Fibroblast of pulmonary artery (primary cell): ENCODE data around the gene NSUN4.

ENCODE experiments used
- DNase-seq: peaks from one replicate; pipeline ENCODE4 v3.0.0-alpha.2; 2010; ENCODE audit warnings: low read depth
- H3K4me3 ChIP-seq: replicated peaks from 2 replicates; pipeline ENCODE4 v1.5.1; 2011; ENCODE audit warnings: low read depth, mild to moderate bottlenecking, control low read depth, low read length, moderate library complexity
- TF ChIP-seq, protein P1 (sequence below): IDR thresholded peaks from 2 replicates; pipeline ENCODE4 v1.5.1; 2011; ENCODE audit warnings: mild to moderate bottlenecking, control low read depth, low read length, inconsistent platforms; ENCODE audit errors: missing control alignments

NSUN4 gene

DNA sequence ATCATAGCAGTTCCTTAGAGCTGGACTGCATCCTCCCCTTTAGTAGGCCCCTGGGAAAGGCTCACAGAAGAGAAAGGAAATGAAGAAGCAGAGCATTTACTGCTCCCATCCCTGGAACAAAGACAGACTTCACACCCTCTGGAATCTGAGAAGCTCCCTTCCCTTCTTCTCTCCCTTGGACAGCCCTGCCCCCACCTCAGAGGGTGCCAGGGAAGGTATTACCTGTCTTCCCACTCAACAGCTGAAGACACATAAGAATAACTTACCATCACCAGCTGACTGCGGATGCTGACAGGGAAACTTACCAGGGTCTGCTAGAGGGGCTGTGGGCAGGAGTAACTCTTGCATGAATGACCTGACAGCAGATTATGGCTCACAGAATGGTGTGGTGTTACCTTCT is 39.4 kb downstream of the NSUN4 start:
- TF ChIP-seq, protein P1, sequence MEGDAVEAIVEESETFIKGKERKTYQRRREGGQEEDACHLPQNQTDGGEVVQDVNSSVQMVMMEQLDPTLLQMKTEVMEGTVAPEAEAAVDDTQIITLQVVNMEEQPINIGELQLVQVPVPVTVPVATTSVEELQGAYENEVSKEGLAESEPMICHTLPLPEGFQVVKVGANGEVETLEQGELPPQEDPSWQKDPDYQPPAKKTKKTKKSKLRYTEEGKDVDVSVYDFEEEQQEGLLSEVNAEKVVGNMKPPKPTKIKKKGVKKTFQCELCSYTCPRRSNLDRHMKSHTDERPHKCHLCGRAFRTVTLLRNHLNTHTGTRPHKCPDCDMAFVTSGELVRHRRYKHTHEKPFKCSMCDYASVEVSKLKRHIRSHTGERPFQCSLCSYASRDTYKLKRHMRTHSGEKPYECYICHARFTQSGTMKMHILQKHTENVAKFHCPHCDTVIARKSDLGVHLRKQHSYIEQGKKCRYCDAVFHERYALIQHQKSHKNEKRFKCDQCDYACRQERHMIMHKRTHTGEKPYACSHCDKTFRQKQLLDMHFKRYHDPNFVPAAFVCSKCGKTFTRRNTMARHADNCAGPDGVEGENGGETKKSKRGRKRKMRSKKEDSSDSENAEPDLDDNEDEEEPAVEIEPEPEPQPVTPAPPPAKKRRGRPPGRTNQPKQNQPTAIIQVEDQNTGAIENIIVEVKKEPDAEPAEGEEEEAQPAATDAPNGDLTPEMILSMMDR = no peak
- no peak overlapping the region for H3K4me3 ChIP-seq

DNA sequence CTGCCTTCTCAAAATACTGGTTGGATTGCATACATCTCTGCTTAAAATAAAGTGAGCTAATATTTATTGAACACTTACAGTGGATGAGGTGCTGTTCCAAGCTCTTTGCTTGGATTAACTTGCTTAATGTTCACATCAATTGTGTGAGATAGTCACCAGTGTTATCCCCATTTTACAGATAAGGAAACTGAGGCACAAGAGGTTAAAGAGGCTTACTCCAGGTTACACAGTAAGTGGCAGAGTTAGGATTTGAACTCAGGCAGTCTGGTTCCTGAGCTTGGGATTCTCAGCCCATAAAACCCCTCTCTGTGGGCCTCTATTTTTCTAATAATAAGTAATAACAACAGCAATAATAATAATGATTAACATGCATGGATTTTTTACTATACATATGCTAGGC is 39.9 kb downstream of the NSUN4 start:
- H3K4me3 ChIP-seq = no peak overlapping the region
- TF ChIP-seq, protein P1 = no peak
- DNase-seq = no peak

More for the DNA sequence above, 39.4 kb downstream of the NSUN4 start:
- no peak for DNase-seq

DNA sequence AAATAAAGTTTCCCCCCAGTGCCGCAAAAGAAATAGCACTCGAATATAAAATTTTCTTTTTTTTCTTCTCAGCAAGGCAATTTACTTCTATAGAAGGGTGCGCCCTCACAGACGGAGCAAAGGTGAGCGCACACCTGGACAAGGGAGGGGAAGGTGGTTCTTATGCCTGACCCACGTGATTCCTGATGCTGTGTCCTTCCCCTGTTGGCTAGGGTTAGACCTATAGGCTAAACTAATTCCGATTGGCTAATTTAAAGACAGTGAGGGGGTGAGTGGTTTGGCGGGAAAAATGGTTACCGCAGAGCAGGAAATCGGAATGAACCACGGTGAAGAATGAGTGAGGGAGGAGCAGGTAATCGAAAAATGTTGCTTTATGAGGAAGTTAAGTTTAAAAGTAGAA is 52.9 kb downstream of the NSUN4 start:
- H3K4me3 ChIP-seq = no peak overlapping the region
- TF ChIP-seq, protein P1 = no peak
- no peak for DNase-seq

DNA sequence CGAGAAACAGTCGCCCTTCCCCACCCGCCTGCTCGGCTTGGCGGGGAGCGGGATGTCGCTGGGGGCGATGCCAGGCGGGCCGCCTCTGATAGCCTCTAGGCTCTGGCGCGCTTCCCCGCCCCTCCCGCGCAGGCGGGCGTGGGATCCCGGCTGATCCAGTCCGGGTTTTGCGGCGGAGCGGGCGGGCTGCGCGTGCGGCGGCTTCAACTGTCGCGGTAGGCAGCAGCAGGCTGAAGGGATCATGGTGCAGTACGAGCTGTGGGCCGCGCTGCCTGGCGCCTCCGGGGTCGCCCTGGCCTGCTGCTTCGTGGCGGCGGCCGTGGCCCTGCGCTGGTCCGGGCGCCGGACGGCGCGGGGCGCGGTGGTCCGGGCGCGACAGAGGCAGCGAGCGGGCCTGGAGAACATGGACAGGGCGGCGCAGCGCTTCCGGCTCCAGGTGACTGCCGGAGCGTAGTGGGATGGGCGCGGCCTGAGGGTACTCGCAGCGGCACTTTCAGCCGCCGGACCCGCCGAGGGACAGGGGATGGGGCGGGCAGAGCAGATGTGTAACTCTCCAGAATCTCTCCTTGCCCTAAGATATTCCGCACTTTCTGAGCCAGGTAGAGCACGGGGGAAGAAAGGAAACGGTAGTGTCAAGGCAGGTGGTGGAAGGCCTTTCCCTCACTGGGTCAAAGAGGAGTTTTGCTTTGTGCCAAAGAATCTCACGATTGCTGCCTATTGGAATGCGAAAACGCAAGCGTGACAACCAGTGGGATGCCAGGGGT is 53.7 kb downstream of the NSUN4 start, which contains the start of gene FAAH:
FAAH (plus strand) TSS at position 210 of the 764 bp plus-strand sequence; CDS start at position 242, 32 bp downstream.
- TF ChIP-seq, protein P1 = no peak
- peak; percentile 25 for DNase-seq
- H3K4me3 ChIP-seq = peak within 1 kb of the TSS; percentile 3

DNA sequence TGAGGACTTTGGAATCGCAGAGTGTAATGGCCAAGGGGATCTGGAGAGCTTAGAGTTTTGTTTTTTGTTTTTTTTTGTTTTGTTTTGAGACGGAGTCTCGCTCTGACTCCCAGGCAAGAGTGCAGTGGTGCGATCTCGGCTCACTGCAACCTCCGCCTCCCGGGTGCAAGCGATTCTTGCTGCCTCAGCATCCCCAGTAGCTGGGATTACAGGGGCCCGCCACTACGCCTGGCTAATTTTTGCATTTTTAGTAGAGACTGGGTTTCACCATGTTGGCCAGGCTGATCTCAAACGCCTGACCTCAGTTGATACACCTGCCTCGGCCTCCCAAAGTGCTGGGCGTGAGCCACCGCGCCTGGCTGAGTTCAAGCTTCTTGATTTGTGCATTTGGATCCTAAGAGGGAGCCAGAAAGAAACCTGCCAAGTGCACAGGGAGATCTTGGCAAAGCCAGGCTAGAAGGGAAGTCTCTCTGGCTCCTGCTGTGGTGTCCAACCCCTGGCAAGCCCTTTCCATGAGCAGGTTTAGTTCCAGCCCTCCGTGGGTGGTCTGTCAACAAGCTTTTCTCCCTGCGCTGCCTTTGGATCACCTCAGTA is 54.4 kb downstream of the NSUN4 start:
- TF ChIP-seq, protein P1 = no peak
- no peak overlapping the region for H3K4me3 ChIP-seq
- no peak for DNase-seq

DNA sequence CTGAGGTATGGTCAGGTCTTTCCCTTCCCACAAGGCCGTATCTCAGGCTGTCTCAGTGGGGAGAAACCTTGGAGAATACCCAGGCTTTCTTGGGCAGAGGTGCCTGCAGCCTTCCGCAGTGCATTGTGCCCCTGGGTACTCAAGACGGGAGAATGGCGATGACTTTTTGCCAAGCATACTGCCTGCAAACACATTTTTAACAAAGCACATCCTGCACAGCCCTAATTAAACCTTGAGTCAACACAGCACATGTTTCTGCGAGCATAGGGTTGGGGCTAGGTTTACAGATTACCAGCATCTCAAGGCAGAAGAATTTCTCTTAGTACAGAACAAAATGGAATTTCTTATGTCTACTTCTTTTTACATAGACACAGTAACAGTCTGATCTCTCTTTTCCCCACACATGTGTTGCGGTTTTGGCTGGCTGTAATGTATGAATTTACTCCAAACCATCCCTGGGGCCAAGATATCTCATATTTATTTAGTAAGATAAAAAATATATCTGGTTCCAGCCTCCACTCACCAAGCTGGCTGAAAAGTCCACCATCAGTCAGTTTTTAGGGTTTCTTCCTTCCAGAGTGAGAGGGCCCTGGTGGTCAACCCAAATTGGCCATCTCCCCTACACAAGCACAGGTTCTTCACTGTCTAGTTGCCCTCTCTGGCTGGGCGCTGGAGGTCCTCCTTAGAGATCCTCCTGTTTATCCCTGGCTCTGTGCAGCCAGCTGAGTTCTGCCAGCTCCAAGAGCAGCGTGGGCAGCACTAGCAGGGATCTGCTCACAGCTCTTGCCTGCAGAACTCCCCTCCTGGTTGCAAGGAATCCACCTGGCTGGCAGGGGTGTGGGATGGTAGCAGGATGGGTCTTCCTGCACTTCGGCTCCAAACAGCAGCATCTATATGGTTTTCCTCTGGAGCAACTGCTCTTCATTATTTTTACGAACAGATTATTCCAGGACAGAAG is 56.1 kb downstream of the NSUN4 start:
- DNase-seq = no peak
- no peak overlapping the region for H3K4me3 ChIP-seq
- TF ChIP-seq, protein P1 = no peak
